T follicular helper cell (primary cell): ENCODE results near the gene CLIC5.

Experiments
- DNase-seq: peaks from one replicate; pipeline ENCODE4 v3.0.0-alpha.2; 2020; ENCODE audit warnings: low read depth

Gene CLIC5

DNA sequence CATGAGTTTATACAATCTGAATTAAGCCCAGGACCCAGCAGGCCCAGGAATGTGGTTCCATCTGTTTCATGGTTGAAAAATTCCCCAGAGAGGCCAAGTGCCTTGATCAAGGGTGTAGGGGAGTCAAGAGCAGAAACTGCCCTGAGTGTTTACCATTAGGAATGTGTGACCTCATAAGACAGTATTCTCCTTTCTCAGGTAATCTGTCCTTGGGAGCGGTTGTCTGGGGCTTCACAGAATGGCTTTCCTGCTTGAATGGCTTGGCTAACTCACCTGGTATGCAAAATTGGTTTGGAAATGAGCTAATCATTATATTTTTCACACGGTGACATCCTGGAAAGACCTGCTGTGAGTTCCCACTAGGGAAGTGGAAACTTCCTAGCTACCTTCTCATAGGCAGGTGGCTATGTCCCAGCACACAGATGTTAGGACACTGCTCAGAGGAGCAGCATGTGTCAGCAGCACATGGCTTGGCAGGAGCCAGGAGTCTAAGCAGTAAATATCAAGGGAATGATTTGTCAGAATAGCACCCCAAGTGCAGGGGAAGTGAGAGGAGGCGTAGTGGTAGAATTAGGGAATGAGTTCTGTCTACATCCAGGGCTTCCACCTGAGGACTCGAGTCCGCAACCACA lies 17.7 kb downstream of the CLIC5 start:
- DNase-seq: no peak

DNA sequence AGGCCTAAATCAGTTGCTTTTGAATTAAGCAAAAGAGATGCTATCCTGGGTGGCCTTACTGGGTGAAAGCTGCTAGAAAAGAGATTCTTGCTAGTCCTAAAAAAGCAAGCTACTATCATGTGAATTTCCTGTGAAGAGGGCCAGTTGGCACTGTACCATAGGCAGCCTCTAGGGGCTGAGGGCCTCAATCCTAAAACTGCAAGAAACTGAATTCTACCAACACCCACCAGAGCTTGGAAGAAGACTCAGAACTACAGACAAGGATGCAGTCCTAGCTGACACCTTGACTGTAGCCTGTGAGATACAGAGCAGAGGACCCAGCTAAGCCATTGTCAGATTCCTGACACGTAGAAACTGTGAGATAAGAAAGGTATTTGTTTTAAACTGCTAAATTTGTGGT lies 24.5 kb downstream of the CLIC5 start:
- DNase-seq: no peak

DNA sequence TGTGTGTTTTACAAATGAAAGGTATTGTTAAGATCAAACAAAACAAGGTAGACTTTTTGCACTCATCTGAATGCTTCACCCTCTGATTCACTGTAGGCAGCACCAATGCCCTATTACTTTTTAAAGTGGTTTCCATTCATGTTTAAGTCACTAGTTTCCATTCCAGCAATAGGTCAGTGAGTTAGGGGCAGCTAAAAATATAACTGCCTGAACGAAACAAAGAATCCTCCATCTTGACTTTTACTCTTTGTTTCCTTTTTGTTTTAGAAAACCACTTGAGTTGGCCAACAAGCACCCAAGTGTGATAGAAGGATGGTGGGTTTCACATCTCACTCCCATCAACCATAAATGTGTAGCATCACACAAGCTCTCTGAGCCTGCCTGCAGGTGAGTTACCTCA lies 25.5 kb downstream of the CLIC5 start:
- no peak for DNase-seq

DNA sequence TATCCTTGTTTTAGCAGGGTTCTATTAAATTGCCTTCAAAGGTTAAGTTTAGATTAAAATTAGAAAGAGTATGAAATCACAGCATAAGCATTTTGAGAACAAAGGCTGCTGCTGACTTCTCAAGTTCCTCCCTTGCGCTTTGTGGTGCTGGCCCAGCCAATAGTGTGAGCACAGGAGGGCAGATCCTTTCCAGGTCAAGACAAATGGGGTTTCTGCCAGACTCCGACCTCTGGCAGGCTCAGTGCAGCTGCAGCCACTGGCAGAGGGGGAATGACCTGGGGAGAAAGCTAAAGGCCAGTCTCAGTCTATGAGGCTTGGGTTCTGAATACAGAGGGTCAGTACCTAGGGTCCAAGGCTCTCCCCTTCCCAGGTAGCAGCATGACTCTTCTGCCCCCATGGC lies 27.0 kb downstream of the CLIC5 start:
- DNase-seq: no peak

DNA sequence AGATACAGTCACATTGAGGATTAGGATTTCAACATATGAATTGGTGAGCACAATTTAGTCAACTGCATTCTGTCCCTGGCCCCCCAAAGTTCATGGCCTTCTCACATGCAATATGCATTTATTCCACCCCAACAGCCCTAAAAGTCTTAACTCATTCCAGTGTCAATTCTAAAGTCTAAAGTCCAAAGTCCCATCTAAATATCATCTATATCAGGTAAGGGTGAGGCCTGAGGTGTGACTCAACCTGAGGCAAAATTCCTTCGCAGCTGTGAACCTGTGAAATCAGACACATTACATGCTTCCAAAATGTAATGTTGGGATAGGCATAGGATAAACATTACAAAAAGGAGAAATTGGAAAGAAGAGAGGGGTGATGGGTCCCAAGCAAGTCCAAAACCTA lies 27.8 kb downstream of the CLIC5 start:
- no peak for DNase-seq

DNA sequence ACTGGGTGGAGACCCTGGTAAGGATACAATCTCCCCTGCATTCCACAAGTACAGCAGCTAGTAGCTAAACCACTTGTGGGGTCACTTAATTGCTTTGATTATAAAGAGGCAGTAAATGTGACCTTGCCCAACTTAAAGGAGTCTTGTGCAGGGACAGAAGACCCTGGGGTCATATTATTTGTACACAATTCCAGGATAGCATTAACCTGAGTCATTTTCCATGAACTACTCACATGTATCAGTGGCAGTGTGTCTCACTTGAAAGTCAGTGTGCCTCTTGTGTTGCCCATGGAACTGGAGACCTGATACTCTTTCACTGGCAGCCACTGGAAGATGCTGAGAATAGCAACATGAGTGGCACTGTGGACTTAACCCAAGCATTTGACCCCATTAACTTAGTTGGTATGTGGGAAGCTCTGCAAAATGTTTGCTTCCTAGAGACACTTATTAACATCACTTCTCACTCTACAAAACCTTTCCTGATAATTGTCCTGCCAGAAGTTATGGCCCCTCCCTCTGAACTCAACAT lies 28.9 kb downstream of the CLIC5 start:
- DNase-seq: no peak

DNA sequence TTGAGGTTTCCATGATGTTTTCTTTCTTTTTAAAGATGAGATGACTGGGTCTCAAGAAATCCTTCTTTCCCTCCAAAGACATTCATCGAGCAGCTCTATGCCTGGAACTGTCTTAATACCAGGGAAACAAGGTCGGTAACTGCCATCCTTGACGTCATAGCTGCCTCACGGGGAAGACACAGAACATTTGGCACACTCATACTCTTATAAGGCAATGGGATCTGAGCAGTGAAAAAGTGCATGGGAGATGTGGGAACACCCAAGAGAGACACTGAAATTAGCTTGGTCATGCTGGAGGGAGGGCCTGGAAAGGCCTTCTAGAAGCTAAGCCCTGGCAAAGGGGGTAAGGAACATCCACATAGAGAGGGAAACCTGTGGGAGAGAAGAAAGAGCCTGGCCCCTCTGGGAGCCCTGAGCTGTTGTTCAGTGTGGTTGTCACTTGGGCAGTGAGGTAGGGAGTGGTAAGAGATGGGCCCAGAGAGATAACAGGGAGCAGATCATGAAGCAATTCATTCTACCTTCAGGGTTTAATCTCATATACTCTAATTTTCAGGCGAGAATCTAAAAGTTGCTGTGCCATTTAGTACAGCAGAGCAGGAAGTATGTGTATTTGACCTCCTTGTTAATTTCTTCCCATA lies 30.8 kb downstream of the CLIC5 start:
- DNase-seq: no peak

DNA sequence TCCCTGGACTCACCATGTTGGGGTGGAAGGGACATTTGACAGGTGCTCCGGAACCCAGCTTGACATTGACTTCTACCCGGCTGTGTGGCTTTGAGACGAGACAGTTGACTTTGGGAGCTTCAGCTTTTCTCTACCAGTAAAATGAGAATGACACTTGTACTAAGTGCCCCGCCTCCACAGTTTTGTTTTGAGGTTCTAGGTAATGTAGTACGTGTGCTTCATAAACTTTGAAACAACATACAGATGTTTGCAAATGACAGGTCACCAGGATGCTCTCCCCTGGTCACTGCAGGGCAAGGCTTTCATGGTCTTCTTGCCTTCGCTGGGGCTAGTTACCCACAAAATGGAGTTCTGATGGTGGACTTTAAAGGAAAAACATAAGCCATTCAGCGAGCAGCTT lies 31.3 kb downstream of the CLIC5 start:
- no peak for DNase-seq

DNA sequence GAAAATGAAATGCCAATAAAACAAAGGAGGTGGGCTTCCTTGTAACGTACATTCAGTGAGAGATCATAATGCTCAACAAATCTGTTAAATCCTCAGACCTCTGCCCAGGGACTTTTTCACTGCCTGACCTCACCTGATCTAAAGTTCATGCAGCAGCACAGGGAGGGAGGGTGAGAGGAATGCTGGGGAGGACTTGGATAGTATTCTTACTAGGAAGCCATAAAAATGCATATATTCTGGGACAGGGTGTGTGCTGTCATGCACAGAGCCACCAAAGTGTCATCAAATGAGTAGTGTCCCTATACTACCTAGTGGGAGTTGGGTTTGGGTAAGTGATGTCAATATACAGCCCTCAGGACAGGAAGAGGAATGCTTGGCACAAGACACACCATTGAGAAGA lies 32.6 kb downstream of the CLIC5 start:
- no peak for DNase-seq

DNA sequence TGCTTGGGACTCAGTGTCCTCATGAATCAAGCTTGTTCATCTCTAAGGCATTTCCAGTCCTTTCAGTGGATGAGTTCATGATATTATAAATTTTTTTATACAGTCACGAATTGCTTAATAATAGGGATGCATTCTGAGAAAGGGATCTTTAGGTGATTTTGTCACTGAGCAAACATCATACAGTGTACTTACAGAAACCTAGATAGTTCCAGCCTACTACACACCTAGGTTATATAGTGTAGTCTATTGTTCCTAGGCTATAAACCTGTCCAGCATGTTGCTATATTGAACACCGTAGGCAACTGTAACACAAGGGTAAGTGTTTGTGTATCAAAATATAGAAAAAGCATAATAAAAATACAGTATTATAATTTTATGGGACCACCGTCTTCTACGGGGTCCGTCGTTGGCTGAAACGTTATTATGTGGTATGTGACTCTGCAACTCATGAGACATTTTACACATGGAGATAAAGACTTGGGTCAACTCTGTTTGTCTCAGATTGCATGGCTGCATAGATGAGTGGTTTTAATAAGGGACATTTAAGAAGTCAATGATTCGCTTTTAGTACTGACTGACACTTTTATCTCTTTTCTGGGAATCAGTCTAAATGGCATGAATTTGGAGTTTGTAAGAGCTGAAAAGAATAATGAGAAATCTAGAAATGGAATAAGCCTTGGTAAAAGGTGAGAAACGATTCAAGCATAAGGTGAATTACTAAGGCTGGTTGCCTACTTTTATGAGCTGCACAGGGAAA lies 33.2 kb downstream of the CLIC5 start:
- DNase-seq: no peak

DNA sequence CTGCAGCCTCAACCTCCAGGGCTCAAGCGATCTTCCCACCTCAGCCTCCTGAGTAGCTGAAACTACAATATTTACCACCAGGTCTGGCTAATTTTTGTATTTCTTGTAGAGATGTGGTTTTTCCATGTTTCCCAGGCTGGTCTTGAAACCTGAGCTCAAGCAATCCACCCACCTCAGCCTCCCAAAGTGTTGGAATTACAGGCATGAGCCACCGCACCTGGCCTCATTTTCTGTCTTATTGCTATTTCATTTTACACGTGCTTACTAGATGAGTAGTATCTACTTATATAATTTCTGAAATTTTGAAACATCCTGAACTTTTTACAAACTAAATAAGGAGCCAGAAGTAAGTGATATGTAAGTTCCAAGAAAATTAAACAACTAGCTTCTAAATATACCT lies 34.6 kb downstream of the CLIC5 start:
- DNase-seq: no peak

DNA sequence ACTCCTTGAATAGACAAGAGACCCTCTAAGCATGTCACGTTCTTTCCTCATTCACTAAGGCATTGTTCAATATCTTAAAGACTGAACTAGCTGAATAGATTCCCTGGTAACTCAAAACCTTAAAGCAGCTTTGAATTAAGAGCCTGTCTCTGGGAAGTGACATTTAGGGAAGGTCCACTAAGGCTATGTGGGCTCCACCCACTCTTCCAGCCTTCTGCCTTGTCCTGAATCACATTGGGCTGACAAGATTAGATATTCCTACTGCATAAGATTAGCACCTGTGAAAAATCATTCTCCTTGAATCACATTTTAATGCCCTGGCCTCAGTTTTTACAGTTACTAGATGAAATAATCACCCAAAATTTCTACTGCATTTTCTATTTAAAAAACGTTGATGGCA lies 36.3 kb downstream of the CLIC5 start:
- no peak for DNase-seq

DNA sequence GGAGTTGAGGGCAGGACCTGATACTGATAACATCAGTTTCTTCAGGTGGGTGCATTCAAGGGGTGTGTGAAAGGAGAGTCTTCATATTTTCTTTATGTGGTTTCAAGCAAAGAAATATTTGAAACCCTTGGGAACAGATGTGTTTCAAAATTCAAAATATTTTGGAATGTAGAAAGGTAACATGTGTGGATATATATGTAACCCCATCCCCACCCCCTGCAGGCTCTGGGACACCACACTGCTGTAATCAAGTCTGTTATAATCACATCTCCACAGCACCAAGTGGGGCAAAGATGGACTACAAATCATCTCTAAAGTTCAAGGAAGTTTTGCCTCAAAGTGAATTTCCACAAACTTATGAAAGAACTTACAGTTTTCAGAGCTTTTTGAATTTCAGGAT lies 41.1 kb downstream of the CLIC5 start:
- DNase-seq: no peak

DNA sequence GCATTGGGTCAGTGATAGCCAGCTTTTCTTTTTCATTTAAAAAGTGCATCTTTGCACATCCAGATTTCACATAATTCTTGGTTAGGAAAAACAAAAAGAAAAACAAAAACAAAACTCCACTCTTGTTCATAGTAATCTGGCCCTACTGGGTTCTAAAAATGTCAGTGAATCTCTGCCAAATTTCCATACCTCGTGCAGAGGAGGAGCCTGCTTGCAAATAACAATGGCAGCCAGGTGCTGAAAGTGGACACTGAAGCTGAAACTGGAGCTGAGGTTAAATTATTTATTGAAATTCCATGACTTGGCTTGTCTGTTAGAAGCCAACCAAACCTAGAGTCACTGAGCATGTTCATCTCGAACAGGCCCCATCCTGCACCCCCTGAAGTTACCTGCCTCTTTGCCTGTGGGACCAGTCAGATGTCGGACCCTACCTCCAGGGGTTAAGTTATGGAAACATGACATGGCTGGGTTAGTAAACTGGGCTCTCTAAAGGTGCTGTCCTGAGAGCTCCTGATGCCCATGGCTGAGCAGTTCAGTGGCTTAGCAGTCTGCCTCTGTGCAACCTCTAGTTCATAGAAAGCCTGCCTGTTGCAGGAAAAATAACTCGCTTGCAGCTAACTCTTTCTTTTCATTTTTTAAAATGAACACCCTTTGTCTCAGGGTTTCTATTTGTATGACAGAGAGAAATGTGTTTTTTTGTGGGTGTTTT lies 42.7 kb downstream of the CLIC5 start:
- DNase-seq: no peak

DNA sequence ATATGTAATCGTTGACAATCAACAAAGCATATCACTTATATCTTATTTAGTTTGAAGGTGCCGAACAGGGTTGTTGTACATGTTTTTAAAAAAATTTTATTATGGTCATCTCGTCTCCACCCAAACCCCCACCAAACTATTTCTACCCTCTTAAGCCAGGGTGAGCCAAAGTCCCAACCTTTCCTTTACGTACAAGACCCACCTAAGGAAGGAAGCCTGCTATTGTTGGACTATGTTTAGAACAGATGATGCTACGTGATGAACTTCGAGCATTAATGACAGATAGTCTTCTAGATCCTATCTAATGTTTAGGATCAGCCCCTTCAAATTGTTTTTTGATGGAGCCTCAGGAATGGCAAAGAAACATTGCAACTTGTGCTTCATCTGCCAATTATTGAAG lies 44.4 kb downstream of the CLIC5 start:
- DNase-seq: no peak

DNA sequence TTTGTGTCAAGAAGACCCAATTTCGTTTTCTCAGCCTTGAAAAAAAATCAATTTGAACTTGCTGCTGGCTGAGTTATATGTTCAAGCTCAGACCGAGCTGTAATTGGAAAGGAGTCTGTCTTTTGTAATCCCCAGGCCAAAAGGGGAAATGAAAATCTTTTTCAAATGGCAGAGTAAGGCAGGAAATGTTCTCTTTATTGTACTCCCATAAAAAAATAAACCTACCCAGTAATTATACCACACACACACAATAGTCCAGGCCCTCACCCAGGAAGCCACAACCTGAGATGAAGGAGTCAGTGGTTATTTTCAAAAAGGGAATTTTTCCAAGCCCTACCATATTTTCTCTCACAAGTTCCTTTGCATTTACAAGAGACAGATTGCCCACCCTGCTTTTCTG lies 45.3 kb downstream of the CLIC5 start:
- no peak for DNase-seq

DNA sequence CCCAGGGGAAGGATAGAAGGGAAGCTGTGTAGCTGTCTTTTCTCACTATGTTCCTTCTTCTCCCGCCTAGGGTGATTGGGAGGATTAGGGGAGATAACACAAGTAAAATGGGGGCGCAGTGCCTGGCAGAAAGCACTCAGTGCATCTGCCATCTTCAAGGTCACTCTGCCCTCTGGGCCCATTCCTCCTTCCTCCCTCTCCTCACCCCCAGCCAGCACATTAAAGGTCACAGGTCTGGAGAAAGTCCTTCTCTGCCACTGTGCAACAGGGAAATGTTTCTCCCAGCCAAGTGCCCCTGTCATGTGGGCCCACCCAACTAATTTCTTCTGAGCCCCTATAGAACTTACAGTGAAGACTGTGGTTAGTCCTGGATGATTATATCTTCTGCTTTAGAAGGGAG lies 45.8 kb downstream of the CLIC5 start:
- no peak for DNase-seq

DNA sequence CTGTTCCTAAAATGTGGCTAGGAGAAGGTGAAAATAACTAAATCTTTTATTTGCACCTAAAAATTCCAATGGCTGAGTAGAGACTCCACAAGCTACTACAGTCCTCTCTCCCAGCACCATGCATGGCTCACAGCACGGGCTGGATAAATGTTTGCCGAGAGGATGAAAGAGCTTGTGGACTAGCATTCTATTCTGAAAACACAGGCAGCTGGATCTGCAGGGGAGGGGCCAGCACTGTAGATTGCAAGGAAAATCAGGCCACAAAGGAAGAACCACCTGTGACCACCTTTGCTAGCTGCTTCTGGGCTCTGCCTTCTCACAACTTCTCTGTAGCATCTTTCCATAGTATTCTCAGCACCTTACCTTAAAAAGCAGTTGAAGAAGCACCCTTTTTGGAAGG lies 46.6 kb downstream of the CLIC5 start:
- DNase-seq: no peak

DNA sequence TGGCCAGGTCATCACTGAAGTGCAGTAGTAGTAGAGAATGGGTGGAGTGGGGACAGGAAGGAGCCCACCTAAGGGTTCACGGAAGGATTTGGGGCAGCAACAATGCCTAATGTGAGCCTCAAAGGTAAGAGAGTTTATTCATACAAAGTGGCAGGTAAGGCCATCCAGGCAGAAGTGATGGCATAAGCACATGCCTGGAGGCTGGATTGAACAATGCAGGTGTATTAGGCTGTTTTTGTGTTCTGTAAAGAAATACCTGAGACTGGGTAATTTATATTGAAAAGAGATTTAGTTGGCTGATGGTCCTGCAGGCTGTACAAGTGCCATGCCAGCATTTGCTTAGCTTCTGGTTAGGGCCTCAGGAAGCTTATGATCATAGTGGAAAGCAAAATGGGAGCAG lies 48.3 kb downstream of the CLIC5 start:
- no peak for DNase-seq

DNA sequence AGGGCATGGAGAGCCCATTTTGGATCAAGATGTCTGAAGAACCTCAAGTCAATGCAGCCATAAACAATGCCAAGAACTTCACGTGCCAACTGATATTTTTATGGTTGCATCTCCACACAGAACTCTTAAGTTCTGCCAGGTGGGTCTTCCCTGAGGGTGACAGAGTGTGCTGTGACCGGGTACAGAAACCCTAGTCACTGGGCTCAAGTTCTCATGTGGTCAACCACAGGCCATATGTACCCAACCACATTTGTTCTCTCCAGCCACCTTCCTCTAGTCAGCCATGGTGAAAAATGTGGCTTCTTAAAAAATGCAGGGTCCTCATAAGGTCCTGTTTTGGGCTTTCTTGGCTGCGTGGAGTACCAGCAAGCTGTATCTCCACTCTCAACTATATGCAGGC lies 48.9 kb downstream of the CLIC5 start:
- DNase-seq: no peak

DNA sequence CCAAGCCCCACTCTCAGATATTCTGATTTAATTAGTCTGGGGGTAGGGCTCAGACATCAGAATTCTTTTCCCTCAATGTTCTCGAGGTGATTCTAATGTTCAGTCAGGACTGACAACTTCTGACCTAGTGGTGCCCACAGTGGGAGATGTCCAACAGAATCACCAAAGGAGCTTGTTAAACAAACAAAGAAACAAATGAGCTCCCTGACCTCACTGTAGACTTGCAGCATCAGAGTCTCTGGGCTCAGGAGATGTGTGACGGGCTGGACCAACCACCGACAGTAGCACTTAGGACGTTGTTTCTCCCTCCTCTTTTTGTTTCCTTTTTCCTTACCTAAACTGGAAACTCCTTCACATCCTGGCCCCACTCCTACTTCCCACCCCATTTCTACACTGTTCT lies 49.3 kb downstream of the CLIC5 start:
- DNase-seq: no peak

DNA sequence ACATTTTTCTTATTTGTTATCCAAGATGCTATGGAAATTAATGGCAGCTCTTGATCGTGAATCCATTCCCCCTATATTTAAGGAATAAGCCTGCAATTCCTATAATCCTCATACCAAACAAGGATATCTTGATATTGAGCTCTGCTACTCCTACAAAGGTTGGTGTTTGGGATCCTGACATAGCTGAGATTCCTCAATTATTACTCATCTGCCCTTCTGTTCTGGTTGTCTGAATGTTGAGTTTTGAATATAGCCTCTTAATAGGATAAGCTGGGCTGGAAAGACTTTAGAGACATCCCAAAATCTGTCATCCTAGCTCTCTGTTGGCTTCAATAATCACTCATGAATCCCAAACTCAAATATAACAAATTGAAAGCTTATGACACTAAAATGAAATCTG lies 49.9 kb downstream of the CLIC5 start:
- DNase-seq: no peak

DNA sequence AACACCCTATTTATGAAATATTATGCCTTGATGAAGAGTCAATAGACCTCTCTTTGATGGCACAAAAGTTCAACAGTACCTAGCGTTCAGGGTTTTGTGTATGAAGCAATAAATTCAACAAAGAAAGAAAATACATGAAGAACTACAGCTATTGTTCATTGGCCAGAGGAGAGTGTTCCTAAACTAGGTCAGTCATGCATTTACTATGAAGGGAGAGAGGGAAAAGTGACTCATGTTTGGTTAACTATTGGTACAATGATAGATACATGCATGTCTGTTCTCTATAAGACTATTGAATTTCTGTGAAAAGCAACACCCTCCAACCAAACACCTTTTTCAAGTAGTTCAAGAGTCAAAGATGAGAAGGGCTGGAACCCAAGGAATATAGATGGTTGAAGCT lies 50.7 kb downstream of the CLIC5 start:
- DNase-seq: no peak
